Activated T-cell treated with anti-CD3 and anti-CD28 coated beads, Interleukin-2, amount 50 U/mL, for 24 hours (primary cell): ENCODE data around the gene TNFRSF14.
"Not testable (repeated sequence)": the region's sequence is repeated elsewhere in the genome, so short reads cannot be mapped to it uniquely, and the experiment has no call there.

Experiments
- DNase-seq: peaks from one replicate; pipeline ENCODE4 v3.0.0-alpha.2; 2020
- H3K27ac Mint-ChIP-seq: 2 replicates; pipeline ENCODE4 v1.8.0; 2020; ENCODE audit warnings: mild to moderate bottlenecking, mixed read lengths
- H3K27me3 Mint-ChIP-seq: 2 replicates; pipeline ENCODE4 v1.8.0; 2020; ENCODE audit warnings: mixed read lengths
- H3K36me3 Mint-ChIP-seq: 2 replicates; pipeline ENCODE4 v1.8.0; 2020; ENCODE audit warnings: low read depth, mixed read lengths
- H3K4me1 Mint-ChIP-seq: 2 replicates; pipeline ENCODE4 v1.8.0; 2020; ENCODE audit warnings: low read depth, mixed read lengths
- H3K4me3 Mint-ChIP-seq: 2 replicates; pipeline ENCODE4 v1.8.0; 2020; ENCODE audit warnings: mild to moderate bottlenecking, moderate library complexity, mixed read lengths
- H3K9me3 Mint-ChIP-seq: 2 replicates; pipeline ENCODE4 v1.8.0; 2020; ENCODE audit warnings: mixed read lengths

Gene TNFRSF14

GRCh38 chr1:2550309-2550861, 5.8 kb upstream of the TNFRSF14 start:
- not testable (repeated sequence) for H3K9me3 Mint-ChIP-seq, H3K4me3 Mint-ChIP-seq, H3K36me3 Mint-ChIP-seq, H3K27me3 Mint-ChIP-seq, DNase-seq
- Mint-ChIP-seq H3K27ac (peak overlapping the region; percentile 55), H3K4me1 (peaks cover 47% of the 10 kb centered on the region)

- H3K27ac Mint-ChIP-seq, H3K9me3 Mint-ChIP-seq, DNase-seq, H3K27me3 Mint-ChIP-seq, H3K36me3 Mint-ChIP-seq, H3K4me3 Mint-ChIP-seq: not testable (repeated sequence)
- H3K4me1 Mint-ChIP-seq, result peaks cover 52% of the 10 kb centered on the region
These were observed 4.6 kb upstream of the TNFRSF14 start for GRCh38 chr1:2551544-2551943.

DNA sequence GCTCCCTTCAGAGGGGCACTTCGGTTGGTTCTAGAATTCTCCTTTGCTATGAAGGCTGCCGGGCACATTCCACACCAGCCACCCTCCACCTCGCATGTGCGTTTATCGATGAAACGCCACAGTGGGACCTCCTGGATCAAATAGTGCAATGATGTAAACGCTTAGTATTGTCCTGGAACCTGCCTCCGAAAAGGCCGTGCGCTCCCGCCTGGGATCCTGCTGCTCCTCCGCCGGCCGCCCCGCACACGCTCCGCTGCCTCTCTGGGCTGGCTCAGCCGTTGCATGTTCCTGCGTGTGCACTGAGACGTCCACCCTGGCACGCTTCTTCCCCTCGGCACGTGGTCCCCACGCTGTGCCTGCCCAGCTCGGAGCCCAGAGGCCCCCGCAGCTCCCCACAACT, 4.0 kb upstream of the TNFRSF14 start:
- no peak overlapping the region for H3K27ac Mint-ChIP-seq
- H3K9me3 Mint-ChIP-seq, result no peaks in the 10 kb centered on the region
- peaks cover 12% of the 10 kb centered on the region for H3K36me3 Mint-ChIP-seq
- H3K4me3 Mint-ChIP-seq, result no peak overlapping the region
- no peaks in the 10 kb centered on the region for H3K27me3 Mint-ChIP-seq
- no peak for DNase-seq
- H3K4me1 Mint-ChIP-seq, result peaks cover 53% of the 10 kb centered on the region

- H3K27me3 Mint-ChIP-seq, DNase-seq, H3K27ac Mint-ChIP-seq, H3K4me3 Mint-ChIP-seq, H3K9me3 Mint-ChIP-seq: not testable (repeated sequence)
- Mint-ChIP-seq H3K36me3 (peaks cover 20% of the 10 kb centered on the region), H3K4me1 (peaks cover 51% of the 10 kb centered on the region)
These were observed 3.1 kb upstream of the TNFRSF14 start for GRCh38 chr1:2553076-2553475.

DNA sequence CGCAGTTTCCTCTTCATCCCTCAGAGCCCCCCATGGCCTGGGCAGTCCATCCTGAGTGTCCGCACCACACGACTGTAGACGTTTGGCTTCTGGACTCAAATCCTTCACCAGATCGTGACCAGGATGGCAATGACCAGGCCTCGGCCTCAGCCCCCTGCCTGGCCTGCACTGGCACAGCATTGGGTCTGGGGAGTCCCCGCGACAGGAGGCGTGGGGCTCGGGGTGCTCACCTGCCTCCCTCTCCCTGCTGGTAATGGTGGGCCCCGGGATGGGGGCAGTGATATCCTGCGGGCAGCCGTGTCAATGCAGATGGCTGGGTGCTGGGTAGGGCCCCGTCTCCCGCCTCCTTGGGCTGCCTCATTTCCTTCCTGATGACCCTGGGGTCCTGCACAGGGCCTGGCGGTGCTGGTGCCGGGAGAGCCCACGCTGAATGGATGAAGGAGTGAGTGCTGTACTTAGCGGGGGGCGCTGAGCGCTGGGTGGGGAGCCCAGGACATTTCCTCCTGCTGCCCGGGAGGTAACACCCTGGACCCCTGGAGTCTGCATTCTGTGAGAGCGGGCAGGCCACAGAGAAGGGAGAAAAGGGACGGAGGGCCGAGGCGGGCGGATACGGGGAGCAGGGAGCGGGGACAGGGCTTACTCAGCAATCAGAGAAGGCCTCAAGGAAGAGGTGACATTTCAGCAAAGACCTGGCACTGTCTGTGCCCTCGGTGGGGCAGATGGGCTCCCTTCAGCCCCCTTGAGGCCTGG, 2.1 kb upstream of the TNFRSF14 start:
- no peak overlapping the region for H3K4me3 Mint-ChIP-seq
- DNase-seq, result no peak
- H3K27ac Mint-ChIP-seq, result peak overlapping the region; percentile 74
- peaks cover 52% of the 10 kb centered on the region for H3K4me1 Mint-ChIP-seq
- H3K9me3 Mint-ChIP-seq, result no peaks in the 10 kb centered on the region
- H3K27me3 Mint-ChIP-seq, result no peaks in the 10 kb centered on the region
- H3K36me3 Mint-ChIP-seq, result peaks cover 29% of the 10 kb centered on the region

GRCh38 chr1:2554621-2555387, 1.4 kb upstream of the TNFRSF14 start:
- Mint-ChIP-seq H3K9me3 (no peaks in the 10 kb centered on the region), H3K36me3 (peaks cover 36% of the 10 kb centered on the region), H3K27me3 (no peaks in the 10 kb centered on the region), H3K4me1 (peaks cover 49% of the 10 kb centered on the region), H3K27ac (peak overlapping the region; percentile 74), H3K4me3 (peak overlapping the region; percentile 99)
- peak; percentile 74 for DNase-seq

- Mint-ChIP-seq H3K4me3 (peak overlapping the region; percentile 99), H3K27me3 (no peaks in the 10 kb centered on the region), H3K36me3 (peaks cover 45% of the 10 kb centered on the region), H3K4me1 (peaks cover 49% of the 10 kb centered on the region), H3K27ac (peak overlapping the region; percentile 98), H3K9me3 (no peaks in the 10 kb centered on the region)
- DNase-seq, result peak; percentile 84
These were observed 416 bp upstream of the TNFRSF14 start for GRCh38 chr1:2555634-2556276.

DNA sequence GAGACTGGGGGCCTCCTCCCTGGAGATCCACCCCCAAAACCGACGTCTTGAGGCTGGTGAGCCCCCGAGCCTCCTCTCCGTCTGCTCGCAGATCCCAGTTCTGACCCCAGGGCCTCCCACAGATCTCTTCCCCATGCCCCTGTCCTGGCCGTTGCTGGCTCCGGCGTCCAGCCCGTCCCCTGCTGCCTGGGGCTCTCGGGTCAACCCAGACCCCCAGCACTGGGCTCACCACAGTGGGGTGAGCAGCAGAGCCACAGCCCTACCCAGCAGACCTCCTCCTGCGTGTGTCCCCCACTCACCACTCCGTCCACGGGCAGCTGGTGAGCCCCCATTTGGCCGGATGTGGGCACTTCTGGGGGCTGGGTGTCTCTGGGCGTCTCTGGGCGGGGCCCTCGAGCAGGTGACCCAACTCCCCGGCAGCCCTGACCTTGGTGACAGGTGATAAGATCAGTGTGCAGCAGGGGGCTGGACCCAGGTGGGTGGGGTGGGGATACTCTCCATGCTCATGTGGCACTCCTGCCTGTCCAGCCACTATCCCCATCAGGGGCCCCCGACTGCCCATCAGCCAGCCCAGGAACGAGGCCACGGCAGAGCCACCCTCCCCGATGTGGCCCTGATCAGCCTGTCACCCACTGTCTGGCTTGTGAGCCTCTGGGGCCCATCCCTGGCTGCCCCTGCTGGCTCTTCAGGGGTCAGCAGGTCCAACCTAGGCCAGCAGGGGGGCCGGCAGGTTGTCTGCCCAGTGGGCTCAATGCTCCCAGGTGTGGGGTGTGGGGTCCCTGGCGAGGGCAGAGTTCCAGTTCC, 709 bp downstream of the TNFRSF14 start:
- H3K9me3 Mint-ChIP-seq, result no peaks in the 10 kb centered on the region
- no peaks in the 10 kb centered on the region for H3K27me3 Mint-ChIP-seq
- H3K27ac Mint-ChIP-seq, result peak overlapping the region; percentile 98
- H3K36me3 Mint-ChIP-seq, result peaks cover 54% of the 10 kb centered on the region
- H3K4me3 Mint-ChIP-seq, result peak overlapping the region; percentile 99
- peaks cover 46% of the 10 kb centered on the region for H3K4me1 Mint-ChIP-seq
- peak; percentile 68 for DNase-seq

DNA sequence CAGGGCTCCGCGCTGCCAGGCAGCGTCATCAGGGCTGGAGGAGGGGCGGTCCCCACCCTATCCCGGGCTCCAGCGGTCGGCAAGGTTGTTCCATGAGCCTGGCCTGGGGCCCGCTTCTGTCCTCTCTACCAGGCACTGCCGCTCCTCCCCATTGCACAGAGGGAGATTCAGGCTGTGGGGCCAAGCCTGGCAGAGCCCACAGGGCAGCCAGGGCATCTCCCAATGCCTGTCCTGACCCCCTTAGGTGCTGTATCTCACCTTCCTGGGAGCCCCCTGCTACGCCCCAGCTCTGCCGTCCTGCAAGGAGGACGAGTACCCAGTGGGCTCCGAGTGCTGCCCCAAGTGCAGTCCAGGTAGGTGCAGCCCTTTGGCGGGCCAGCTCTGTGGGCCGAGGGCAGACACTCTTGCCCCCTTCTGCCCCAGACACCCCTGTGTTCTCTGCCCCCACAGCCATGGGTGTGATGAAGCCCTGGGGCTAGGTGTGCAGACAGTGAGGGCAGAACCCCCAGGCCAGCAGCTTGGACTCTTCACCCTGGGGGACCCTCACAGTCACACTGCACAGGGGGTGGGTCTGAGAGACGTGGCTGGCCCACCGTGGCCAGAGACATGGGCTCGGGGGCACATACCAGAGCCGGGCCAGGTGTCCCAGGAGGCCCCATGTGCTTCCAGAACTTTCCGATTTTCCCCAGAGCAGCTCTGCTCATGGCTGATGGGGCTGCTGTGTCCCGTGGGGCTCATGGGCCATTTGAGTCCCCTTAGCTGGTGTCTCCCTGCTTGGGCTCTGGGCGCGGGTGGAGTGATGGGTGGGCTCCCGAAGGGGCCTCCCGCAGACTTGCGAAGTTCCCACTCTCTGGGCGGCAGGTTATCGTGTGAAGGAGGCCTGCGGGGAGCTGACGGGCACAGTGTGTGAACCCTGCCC, 1.6 kb downstream of the TNFRSF14 start:
- Mint-ChIP-seq H3K9me3 (no peaks in the 10 kb centered on the region), H3K4me3 (peak overlapping the region; percentile 99), H3K36me3 (peaks cover 61% of the 10 kb centered on the region), H3K27ac (peak overlapping the region; percentile 98), H3K27me3 (no peaks in the 10 kb centered on the region), H3K4me1 (peaks cover 46% of the 10 kb centered on the region)
- no peak for DNase-seq

- Mint-ChIP-seq H3K4me3 (peak overlapping the region; percentile 99), H3K36me3 (peaks cover 67% of the 10 kb centered on the region), H3K27me3 (no peaks in the 10 kb centered on the region), H3K4me1 (peaks cover 46% of the 10 kb centered on the region), H3K27ac (peak overlapping the region; percentile 98), H3K9me3 (no peaks in the 10 kb centered on the region)
- DNase-seq, result no peak
These were observed 2.2 kb downstream of the TNFRSF14 start for GRCh38 chr1:2558420-2558819.

GRCh38 chr1:2558861-2559260, 2.7 kb downstream of the TNFRSF14 start:
- peaks cover 71% of the 10 kb centered on the region for H3K36me3 Mint-ChIP-seq
- peak overlapping the region; percentile 77 for H3K27ac Mint-ChIP-seq
- no peaks in the 10 kb centered on the region for H3K27me3 Mint-ChIP-seq
- H3K9me3 Mint-ChIP-seq, result no peaks in the 10 kb centered on the region
- peak overlapping the region; percentile 58 for H3K4me3 Mint-ChIP-seq
- DNase-seq, result no peak
- peaks cover 44% of the 10 kb centered on the region for H3K4me1 Mint-ChIP-seq

DNA sequence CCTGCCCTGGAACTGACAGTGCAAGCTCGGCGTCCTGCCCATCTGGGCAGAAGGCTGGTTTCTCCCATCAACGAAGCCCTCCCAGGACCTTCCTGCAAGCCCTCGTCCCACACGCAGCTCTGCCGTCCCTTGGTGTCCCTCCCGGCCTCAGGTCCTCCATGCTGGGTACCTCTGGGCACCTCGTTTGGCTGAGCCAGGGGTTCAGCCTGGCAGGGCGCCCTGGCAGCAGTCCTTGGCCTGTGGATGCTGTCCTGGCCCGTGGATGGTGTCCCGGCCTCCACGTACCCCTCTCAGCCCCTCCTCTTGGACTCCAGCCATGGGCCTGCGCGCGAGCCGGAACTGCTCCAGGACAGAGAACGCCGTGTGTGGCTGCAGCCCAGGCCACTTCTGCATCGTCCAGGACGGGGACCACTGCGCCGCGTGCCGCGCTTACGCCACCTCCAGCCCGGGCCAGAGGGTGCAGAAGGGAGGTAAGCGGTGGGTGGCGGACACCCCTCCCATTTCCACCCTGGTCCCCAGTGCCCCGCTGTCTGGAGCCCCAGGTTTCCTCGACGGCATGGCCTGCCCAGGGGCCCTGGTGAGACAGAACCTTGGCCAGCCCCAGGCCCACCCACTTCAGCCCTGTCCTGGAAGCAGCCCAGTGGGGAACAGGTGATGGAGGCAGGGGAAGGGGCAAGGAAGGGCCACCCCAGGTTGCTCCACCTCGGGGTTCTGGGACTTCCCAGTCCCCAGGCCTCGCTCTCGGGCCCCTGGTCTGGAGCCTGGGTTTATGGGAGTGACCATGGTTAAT, 3.5 kb downstream of the TNFRSF14 start:
- no peaks in the 10 kb centered on the region for H3K9me3 Mint-ChIP-seq
- H3K4me3 Mint-ChIP-seq, result no peak overlapping the region
- H3K27me3 Mint-ChIP-seq, result no peaks in the 10 kb centered on the region
- H3K4me1 Mint-ChIP-seq, result peaks cover 37% of the 10 kb centered on the region
- peak overlapping the region; percentile 44 for H3K27ac Mint-ChIP-seq
- DNase-seq, result no peak
- H3K36me3 Mint-ChIP-seq, result peaks cover 72% of the 10 kb centered on the region
